Erythroblast (primary cell): ENCODE data around the gene ROMO1.

Source experiments
- GATA1 ChIP-seq: IDR thresholded peaks from 2 replicates; pipeline ENCODE4 v1.6.1; 2011; ENCODE audit warnings: low read depth, mild to moderate bottlenecking, control low read depth, low read length, moderate library complexity
- POLR2A ChIP-seq: IDR thresholded peaks from 2 replicates; pipeline ENCODE4 v1.6.1; 2011; ENCODE audit warnings: mild to moderate bottlenecking, low read length

DNA sequence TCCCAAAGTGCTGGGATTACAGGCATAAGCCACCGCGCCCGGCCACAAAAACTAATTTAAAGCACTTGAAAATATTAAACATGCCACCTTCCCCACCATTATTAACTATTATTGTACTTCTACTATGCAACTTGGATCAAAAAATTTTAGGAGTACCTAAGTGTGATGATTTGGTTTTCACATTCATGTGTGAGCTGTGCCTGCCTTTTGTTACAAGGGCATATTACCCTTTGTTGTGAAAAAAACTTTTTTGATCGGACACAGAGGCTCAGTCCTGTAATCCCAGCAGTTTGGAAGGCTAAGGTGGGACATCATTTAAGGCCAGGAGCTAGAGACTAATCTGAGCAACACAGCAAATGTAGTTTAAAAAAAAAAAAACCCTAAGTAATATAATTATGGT is 17.1 kb downstream of the ROMO1 start:
- no peak for TF ChIP-seq POLR2A
- TF ChIP-seq GATA1 = no peak
